ENCODE results near the gene DAG1. TPM values are rescaled to one million over a fixed set of nuclear protein-coding genes. Genes with fewer than 3 reads are reported as not detected.

The DAG1 gene
- total RNA-seq, 4 donors from 2014 or later: 11.6 to 79.2 (median 62.6) TPM

GRCh38 chr3:49552087-49552486, 82.0 kb downstream of the DAG1 start:
- Histone ChIP-seq H3K4me1 (peaks cover 0 to 19% (median 5%) of the 10 kb centered on the region in 4 donors), H3K27ac (no peak overlapping the region), H3K9me3 (no peaks in the 10 kb centered on the region), H3K4me3 (no peak overlapping the region), H3K36me3 (no peaks in the 10 kb centered on the region), H3K27me3 (peaks cover 0 to 3% of the 10 kb centered on the region in 2 donors)
- TF ChIP-seq CTCF (IDR thresholded peaks at IDR 0.05) (no peak), POLR2A (IDR thresholded peaks at IDR 0.05) (no peak)
- no peak for DNase-seq

GRCh38 chr3:49553324-49553691, 83.2 kb downstream of the DAG1 start:
- TF ChIP-seq POLR2A (IDR thresholded peaks at IDR 0.05) (no peak), CTCF (IDR thresholded peaks at IDR 0.05) (no peak)

DNA sequence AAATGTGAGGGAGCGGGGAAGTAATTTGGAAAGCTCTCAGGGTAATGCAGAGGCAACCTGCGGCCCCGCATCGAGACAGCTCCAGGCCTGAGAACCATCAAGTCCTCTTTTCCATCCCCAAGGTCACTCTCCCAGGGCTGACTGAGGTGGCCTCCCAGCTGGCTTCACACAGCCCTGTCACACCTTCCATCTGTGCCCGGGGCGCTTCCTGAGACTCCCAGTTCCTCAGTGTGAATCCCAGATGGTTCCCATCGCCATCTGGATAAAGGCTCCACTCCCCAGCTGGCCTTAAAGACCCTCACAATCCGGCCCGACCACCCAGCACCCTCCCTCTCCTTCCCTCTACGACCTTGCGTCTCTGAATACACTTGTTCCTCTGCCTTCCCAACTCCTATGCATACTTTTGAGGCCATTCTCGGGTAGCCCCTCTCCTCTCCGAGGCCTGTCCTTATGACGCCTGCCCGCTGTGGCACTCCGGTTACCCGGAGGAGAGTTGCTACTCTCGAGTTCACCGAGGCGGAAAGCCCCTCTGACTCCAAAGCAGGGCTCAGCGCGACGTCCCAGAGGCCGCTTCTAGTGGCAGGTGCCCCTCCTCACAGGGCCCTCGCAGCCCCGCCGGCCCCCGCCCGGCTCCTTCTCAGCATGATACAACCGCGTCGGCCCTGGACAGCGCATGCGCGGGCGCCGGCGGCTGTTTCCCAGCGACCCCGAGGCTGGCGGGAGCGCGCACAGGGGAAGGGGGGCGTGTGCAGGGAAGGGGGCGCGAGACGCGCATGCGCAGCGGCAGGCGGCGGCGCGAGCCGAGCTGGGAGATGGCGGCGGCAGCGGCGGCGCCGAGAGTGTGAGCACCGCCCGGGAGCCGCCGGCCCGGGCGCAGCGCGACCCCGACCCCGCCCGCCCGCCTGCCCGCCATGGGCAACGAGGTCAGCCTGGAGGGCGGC, 83.9 kb downstream of the DAG1 start, which contains the start of gene BSN:
BSN (plus strand) TSS at position 786 of the 941 bp plus-strand sequence; CDS start at position 912, 126 bp downstream.
- no peak for TF ChIP-seq POLR2A (IDR thresholded peaks at IDR 0.05)
- peaks cover 0 to 19% (median 5%) of the 10 kb centered on the region in 4 donors for H3K4me1 ChIP-seq
- H3K4me3 ChIP-seq: peak within 1 kb of the TSS; percentile 43 to 76 (median 64)
- no peaks in the 10 kb centered on the region for H3K9me3 ChIP-seq
- H3K27me3 ChIP-seq: peaks cover 0 to 3% of the 10 kb centered on the region in 2 donors
- peak within 1 kb of the TSS in 3 of 4 donors; percentile 31 to 58 (median 33) for H3K27ac ChIP-seq
- DNase-seq: peak; percentile 75 to 89 (median 81)
- no peaks in the 10 kb centered on the region for H3K36me3 ChIP-seq

More at GRCh38 chr3:49553324-49553691, 83.2 kb downstream of the DAG1 start:
- no peaks in the 10 kb centered on the region for H3K9me3 ChIP-seq
- H3K4me3 ChIP-seq: no peak overlapping the region
- no peaks in the 10 kb centered on the region for H3K36me3 ChIP-seq
- peaks cover 0 to 19% (median 5%) of the 10 kb centered on the region in 4 donors for H3K4me1 ChIP-seq
- peaks cover 0 to 3% of the 10 kb centered on the region in 2 donors for H3K27me3 ChIP-seq
- DNase-seq: no peak
- no peak overlapping the region for H3K27ac ChIP-seq

DNA sequence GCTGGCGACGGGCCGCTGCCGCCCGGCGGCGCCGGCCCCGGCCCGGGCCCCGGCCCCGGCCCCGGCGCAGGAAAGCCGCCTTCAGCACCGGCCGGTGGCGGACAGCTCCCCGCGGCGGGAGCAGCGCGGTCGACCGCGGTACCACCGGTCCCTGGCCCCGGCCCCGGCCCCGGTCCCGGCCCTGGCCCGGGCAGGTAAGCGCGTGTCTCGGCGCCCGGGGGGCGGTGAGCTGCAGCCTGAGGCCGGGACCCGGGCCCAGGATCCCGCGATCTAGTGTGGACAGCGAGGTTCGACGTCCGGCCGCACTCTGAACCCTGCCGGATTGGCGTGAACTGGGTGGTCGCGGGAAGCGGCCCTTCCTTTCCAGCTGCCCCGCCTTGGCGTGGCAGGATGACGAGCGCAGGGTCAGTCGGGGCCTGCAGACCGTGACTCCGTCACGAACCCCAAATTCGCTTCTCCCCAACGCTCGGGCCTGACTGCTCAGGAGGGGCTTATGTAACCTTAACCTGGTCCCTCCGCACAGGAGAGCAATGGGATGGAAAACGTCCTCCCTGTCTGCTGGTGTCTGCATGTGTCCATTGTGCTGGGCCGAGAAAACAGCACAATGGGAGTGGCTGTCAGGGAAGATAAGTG, 84.7 kb downstream of the DAG1 start:
- peak overlapping the region; percentile 13 to 76 (median 64) for H3K4me3 ChIP-seq
- H3K36me3 ChIP-seq: no peaks in the 10 kb centered on the region
- H3K27ac ChIP-seq: no peak overlapping the region
- H3K4me1 ChIP-seq: peaks cover 0 to 19% (median 5%) of the 10 kb centered on the region in 4 donors
- H3K27me3 ChIP-seq: peaks cover 0 to 3% of the 10 kb centered on the region in 2 donors
- TF ChIP-seq POLR2A (IDR thresholded peaks at IDR 0.05) (no peak), CTCF (IDR thresholded peaks at IDR 0.05) (peak in 1 of 6 experiments; percentile 9)
- no peaks in the 10 kb centered on the region for H3K9me3 ChIP-seq
- peak in 2 of 3 donors; percentile 70 to 71 for DNase-seq

DNA sequence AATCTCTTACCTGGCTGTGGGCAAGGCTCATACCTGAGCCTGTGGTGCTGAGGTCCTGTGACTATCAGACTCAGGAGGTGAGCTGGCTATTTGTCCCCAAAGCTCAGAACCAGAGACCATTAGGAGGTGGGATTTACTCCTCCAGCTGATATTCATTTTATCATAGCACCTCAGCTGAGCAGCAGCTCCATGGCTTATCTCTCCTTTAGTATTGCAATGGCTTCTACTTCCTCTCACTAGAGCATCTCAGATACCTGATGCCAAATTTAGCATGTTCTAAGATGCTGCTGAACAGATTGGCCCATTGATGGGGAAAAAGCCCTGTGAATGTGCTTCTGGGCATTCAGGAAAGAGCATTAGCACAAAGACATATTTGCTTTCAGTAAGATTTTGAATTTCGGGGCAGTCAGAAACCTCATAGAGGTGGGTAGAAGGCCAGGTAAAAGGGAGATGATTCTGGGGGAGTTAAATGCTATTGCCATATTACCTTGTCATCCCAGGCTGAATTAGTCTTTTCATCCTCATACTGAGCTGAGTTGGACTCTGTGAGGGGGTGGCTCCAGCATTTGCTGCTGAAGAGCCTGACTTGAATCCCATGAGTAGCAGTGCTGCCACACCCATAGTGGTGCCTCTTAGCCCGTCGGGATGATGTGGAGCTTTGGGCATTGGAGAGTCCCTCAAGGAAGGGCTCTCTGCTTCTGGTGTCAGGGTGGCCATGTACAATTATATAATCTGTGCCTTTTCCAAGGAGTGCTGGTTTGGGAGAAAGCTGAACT, 86.6 kb downstream of the DAG1 start:
- Histone ChIP-seq H3K9me3 (no peaks in the 10 kb centered on the region), H3K27me3 (peaks cover 0 to 3% of the 10 kb centered on the region in 2 donors), H3K36me3 (no peaks in the 10 kb centered on the region), H3K4me3 (no peak overlapping the region), H3K27ac (no peak overlapping the region), H3K4me1 (peaks cover 0 to 19% (median 5%) of the 10 kb centered on the region in 4 donors)
- TF ChIP-seq CTCF (IDR thresholded peaks at IDR 0.05) (no peak), POLR2A (IDR thresholded peaks at IDR 0.05) (no peak)
- DNase-seq: no peak
